NCI-H1105 (cell line): ENCODE results near the gene ISY1.
"Not testable (repeated sequence)": the region's sequence is repeated elsewhere in the genome, so short reads cannot be mapped to it uniquely, and the experiment has no call there.

ENCODE experiments used
- DNase-seq: peaks from one replicate; lab custom pipeline; 2025; lab: John Stamatoyannopoulos, UW

The ISY1 gene

GRCh38 chr3:129160891-129161859 is at the start of gene ISY1:
Gene ISY1 (minus strand): TSS chr3:129161063. CDS start chr3:129160975, 88 bp downstream.
- DNase-seq, result peak; percentile 97

- DNase-seq, result no peak
Measured at GRCh38 chr3:129207479-129207878, 46.6 kb upstream of the ISY1 start.

GRCh38 chr3:129205109-129205832 is 44.4 kb upstream of the ISY1 start:
- no peak for DNase-seq

- DNase-seq, result no peak
Measured at GRCh38 chr3:129204473-129204872, 43.6 kb upstream of the ISY1 start.

- no peak for DNase-seq
Measured at GRCh38 chr3:129199366-129199765, 38.5 kb upstream of the ISY1 start.

GRCh38 chr3:129197321-129197720 is 36.5 kb upstream of the ISY1 start:
- DNase-seq, result no peak

GRCh38 chr3:129196601-129197000 is 35.7 kb upstream of the ISY1 start:
- no peak for DNase-seq

- DNase-seq, result no peak
Measured at GRCh38 chr3:129195731-129196256, 34.9 kb upstream of the ISY1 start.

- DNase-seq, result not testable (repeated sequence)
Measured at GRCh38 chr3:129189793-129190192, 28.9 kb upstream of the ISY1 start.

GRCh38 chr3:129187857-129188256 is 27.0 kb upstream of the ISY1 start:
- DNase-seq, result no peak

- no peak for DNase-seq
Measured at GRCh38 chr3:129185783-129186182, 24.9 kb upstream of the ISY1 start.

GRCh38 chr3:129184784-129185542 is 24.1 kb upstream of the ISY1 start:
- DNase-seq, result not testable (repeated sequence)

GRCh38 chr3:129184396-129184657 is 23.5 kb upstream of the ISY1 start:
- DNase-seq, result peak; percentile 23

GRCh38 chr3:129183569-129184395 is 22.9 kb upstream of the ISY1 start, which contains the start of gene CNBP:
Gene CNBP (minus strand): TSS chr3:129183896. CDS start chr3:129171757, 12,139 bp downstream.
- DNase-seq, result peak; percentile 98

- DNase-seq, result no peak
Measured at GRCh38 chr3:129182390-129183185, 21.7 kb upstream of the ISY1 start.

GRCh38 chr3:129181819-129182218 is 21.0 kb upstream of the ISY1 start:
- no peak for DNase-seq

- DNase-seq, result no peak
Measured at GRCh38 chr3:129180461-129180860, 19.6 kb upstream of the ISY1 start.

- no peak for DNase-seq
Measured at GRCh38 chr3:129176051-129176450, 15.2 kb upstream of the ISY1 start.

GRCh38 chr3:129173725-129174124 is 12.9 kb upstream of the ISY1 start:
- DNase-seq, result no peak

GRCh38 chr3:129173206-129173605 is 12.3 kb upstream of the ISY1 start:
- no peak for DNase-seq
